Amygdala (tissue), 56 donors: ENCODE data around the gene ERBB2.

ENCODE experiments used
- DNase-seq, 56 donors: peaks; one replicate each; lab custom pipeline; 2025; lab: John Stamatoyannopoulos, UW

Gene ERBB2

GRCh38 chr17:39699818-39700147 lies at the start of gene ERBB2:
ERBB2 (plus strand) TSS chr17:39700064; CDS start chr17:39700239, 175 bp downstream.
- DNase-seq: peak in 13 of 56 donors; percentile 6 to 46 (median 20)

- DNase-seq: no peak
Observed at GRCh38 chr17:39650121-39650579, 49.7 kb upstream of the ERBB2 start.

GRCh38 chr17:39651923-39652586 lies 47.8 kb upstream of the ERBB2 start:
- no peak for DNase-seq

- DNase-seq: peak in 42 of 56 donors; percentile 17 to 83 (median 52)
Observed at GRCh38 chr17:39652587-39653315, 47.1 kb upstream of the ERBB2 start.

GRCh38 chr17:39653316-39653661 lies 46.6 kb upstream of the ERBB2 start:
- no peak for DNase-seq

- DNase-seq: peak in 36 of 56 donors; percentile 7 to 77 (median 40)
Observed at GRCh38 chr17:39653662-39654331, 46.1 kb upstream of the ERBB2 start.

GRCh38 chr17:39655105-39655504 lies 44.8 kb upstream of the ERBB2 start:
- DNase-seq: no peak

- no peak for DNase-seq
Observed at GRCh38 chr17:39658346-39658745, 41.5 kb upstream of the ERBB2 start.

- DNase-seq: no peak
Observed at GRCh38 chr17:39658760-39659159, 41.1 kb upstream of the ERBB2 start.

GRCh38 chr17:39659279-39660010 lies 40.4 kb upstream of the ERBB2 start:
- no peak for DNase-seq

- no peak for DNase-seq
Observed at GRCh38 chr17:39660011-39660360, 39.9 kb upstream of the ERBB2 start.

GRCh38 chr17:39660397-39661385 lies 39.2 kb upstream of the ERBB2 start:
- DNase-seq: no peak

GRCh38 chr17:39661744-39662541 lies 37.9 kb upstream of the ERBB2 start:
- no peak for DNase-seq

- DNase-seq: no peak
Observed at GRCh38 chr17:39662551-39663339, 37.1 kb upstream of the ERBB2 start.

GRCh38 chr17:39663340-39663687 lies 36.5 kb upstream of the ERBB2 start:
- no peak for DNase-seq

- no peak for DNase-seq
Observed at GRCh38 chr17:39663688-39664580, 35.9 kb upstream of the ERBB2 start.
